GM12874 (cell line): ENCODE measurements around the gene CYP4Z1.

Experiments
- CTCF ChIP-seq: IDR thresholded peaks from 2 replicates; pipeline ENCODE4 v1.5.1; 2011; ENCODE audit warnings: low read depth, mild to moderate bottlenecking, control low read depth, low read length, moderate library complexity; ENCODE audit not compliant: insufficient read depth

CYP4Z1 gene

GRCh38 chr1:47137925-47138615 lies 71.0 kb downstream of the CYP4Z1 start:
- no peak for TF ChIP-seq CTCF

DNA sequence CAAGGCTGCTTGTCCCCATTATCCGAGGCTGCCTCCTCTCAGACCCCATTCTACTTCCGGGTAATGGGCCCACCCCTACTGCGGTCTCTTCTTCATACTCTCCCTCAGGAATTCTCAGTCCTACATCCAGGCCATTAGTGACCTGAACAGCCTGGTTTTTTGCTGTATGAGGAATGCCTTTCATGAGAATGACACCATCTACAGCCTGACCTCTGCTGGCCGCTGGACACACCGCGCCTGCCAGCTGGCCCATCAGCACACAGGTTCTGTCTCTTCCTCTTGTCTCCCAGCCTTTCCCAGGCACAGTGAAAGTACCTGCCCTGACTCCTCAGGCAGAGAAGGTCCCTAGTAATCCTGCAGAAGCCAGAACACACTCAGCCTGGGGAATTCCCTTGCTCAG lies 76.6 kb downstream of the CYP4Z1 start:
- TF ChIP-seq CTCF = peak; percentile 28; the same call in 1 of the 2 replicates

DNA sequence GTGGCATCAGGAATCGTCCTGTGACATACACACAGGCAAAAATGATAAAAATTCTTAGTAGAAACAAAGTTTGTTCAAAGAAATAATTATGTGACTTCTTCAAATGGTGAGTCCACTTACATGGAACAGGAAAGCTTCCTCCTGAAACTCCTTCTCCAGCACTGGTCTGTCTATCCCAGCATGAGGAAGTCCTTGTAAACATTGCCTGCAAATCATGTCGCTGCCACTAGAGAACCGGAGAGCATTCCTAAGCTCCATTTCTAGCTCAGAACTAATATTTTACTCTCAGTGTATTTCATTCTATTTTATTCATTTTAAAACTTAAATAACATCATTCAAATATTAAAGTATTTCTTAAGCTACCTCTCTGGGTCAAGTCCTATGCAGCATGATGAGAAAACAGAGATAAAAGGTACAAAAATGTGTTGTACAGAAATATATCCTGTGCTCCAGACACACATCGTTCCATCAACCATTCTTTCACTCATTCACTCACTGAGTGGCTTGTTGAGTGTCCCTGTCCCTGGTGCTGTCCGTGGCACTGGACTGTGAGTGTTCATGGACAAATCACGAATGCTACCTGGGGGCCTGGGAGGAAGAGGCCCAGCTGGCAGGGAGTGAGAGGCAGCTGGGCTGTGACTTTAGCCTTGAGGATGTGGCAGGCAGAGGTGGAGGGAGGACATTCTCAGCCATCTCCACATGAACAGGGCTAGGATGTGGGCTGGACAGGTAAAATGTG lies 80.2 kb downstream of the CYP4Z1 start:
- no peak for TF ChIP-seq CTCF

DNA sequence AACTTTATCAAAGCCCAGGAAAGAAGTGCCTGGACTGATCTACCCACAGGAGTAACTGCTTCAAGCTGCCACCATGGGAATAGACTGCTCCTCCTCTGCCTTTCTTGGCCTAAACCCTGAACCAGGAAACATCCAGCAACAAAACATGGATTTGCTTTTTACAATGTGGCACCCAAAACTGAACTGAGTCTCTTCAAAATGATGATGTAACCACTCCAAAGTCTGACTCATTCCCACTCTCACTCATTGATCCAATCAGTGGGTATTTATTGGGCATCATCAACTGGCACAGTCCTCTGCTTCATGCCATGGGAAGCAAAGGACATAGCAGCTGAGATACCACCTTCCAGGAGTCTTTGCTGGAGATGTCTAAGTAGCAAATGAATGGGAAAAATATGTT lies 93.7 kb downstream of the CYP4Z1 start:
- no peak for TF ChIP-seq CTCF

DNA sequence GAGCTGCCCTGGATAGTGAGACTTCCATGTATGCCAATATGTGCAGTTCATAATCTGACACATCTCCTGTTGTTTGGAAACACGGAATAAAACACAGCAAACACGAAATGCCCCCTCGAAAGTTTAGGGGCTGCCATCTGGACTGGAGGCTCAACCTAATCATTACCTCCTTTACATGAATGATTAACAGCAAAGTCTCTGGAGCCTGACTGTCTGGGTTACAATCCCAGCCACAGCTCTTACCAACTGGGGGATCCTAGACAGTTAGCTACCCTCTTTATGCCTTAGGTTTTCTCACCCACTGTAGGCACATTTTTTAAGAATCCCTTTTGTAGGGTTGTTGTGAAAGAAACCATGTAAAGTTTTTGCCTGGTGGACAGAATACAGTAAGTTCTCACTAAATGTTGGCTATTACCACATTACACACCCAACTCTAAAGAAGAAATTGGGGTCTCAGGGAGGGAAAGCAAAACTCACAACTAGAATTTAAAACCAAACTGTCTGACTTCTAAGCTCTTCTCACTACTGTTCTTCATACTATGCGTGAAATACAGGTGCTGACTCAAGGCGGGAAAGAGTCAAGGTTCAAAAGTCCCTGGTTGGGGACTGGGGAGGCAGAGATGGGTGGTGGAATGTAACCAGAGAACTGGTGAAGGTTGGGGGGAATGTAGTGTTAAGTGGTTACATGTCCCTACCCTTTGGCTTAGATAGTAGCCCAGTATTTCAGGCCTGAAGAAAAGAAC lies 94.4 kb downstream of the CYP4Z1 start:
- no peak for TF ChIP-seq CTCF

- no peak for TF ChIP-seq CTCF
Observed at GRCh38 chr1:47164552-47164951, 97.5 kb downstream of the CYP4Z1 start.
